GM18951 (cell line): ENCODE results near the gene GALNT18.

Experiments
- POLR2A ChIP-seq: IDR thresholded peaks from 4 replicates; pipeline ENCODE4 v1.6.1; 2011; ENCODE audit warnings: mild to moderate bottlenecking; ENCODE audit not compliant: insufficient read length, insufficient read depth; ENCODE audit errors: extremely low read depth
- in situ Hi-C: fragments of 300-500 bp; cut with MboI; formaldehyde crosslinking; loops from one replicate; pipeline ENCODE4 v1.12.0; 2022; ENCODE audit warnings: low sequenced_read_pairs, mixed read lengths, inconsistent platforms; ENCODE audit not compliant: unreplicated experiment

Gene GALNT18

GRCh38 chr11:11267312-11267711 lies 354.5 kb downstream of the GALNT18 start:
- no peak for TF ChIP-seq POLR2A
- in situ Hi-C loops = no loop called here

DNA sequence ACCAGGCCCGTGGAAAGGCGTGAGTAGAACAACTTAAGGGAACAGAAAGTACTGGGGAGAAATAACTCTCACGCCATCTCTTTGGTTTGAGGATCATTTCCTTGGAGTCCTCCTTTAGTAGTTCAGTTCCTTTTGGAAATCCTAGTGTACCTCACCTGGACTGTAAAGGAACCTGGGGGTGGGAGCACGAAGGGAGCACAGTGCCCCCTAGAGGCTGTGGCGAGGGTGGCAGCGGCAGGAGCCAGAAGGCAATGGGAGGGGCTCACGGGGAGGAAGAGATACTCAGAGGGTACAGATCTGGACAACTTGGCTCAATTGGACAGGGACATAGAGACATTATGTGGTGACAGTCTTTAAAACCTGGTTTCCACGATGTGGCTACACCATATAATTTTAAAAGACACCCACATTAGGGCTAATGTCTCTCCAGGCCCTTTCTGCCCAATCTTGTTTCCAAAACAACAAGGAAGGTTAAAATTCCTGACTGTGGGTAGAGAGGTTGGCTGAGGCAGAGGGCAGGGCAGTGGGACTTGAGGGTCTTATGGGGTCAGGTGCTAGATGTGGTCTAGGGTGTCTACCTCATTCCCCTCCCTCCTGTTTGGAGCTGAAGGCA lies 355.7 kb downstream of the GALNT18 start:
- in situ Hi-C loops = no loop called here
- no peak for TF ChIP-seq POLR2A

- TF ChIP-seq POLR2A = no peak
- in situ Hi-C loops = no loop called here
Measured at GRCh38 chr11:11265320-11265719, 356.5 kb downstream of the GALNT18 start.

DNA sequence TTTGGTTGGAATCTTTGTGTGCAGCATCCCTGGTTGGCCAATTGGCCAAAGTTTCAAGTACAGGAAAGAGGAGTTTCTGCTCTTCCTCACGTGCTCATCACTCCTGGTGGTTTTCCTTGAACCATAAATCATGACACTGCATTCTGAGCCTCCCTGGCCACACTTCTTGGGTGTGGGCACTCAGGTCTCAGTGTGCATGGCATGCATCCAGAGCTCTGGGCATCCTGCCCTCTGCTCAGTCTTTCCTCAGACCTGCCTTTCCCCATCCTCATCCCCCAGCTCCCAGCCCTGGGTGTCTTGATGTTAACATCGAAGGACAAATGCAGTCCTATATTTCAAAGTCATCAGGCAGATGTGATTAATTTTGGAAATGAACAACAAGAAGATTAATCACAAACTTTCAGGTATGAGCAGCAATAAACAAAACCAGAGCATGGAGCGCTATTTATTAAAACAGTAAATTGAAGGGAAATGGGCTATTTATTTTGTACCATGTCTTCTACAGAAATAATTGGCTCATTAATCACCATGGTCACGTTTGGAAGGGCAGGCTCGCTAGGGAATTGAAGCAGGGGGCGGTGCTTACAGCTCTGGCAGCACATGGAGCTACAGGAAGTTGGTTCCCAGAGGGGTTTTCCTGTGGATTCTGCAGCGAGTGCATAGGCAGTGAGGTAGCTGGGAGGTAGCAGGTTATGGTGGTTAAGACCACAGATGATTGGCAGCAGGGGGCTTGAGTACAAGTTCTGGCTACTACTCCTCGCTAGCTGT lies 358.4 kb downstream of the GALNT18 start:
- in situ Hi-C loops = no loop called here

GRCh38 chr11:11262171-11262920 lies 359.5 kb downstream of the GALNT18 start:
- TF ChIP-seq POLR2A = no peak
- in situ Hi-C loops = no loop called here

More for the DNA sequence above, 358.4 kb downstream of the GALNT18 start:
- TF ChIP-seq POLR2A = no peak

- TF ChIP-seq POLR2A = no peak
- in situ Hi-C loops = no loop called here
Measured at GRCh38 chr11:11261629-11262028, 360.2 kb downstream of the GALNT18 start.

- TF ChIP-seq POLR2A = no peak
- in situ Hi-C loops = no loop called here
Measured at GRCh38 chr11:11260903-11261302, 360.9 kb downstream of the GALNT18 start.

DNA sequence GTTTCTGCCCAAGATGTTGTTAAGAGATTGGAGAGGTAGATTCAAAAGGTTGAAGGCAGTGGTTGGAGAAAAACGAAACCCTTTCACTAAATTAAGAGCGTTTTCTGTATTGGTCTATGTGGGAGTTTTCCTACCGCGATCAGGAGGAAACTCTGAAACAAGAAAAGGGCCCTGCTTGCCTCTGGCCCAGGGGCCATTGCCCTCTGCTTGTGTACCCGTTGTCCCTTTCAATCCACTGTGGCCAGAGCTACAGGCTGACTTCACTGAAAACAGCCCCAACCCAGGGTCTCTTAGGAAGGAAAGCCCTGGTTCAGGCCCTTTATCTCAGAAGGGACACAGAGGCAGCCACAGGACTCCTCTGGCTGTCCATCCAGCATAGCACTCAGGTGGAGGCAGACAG lies 367.8 kb downstream of the GALNT18 start:
- TF ChIP-seq POLR2A = no peak
- in situ Hi-C loops = no loop called here

- in situ Hi-C loops = no loop called here
- no peak for TF ChIP-seq POLR2A
Measured at GRCh38 chr11:11253497-11253896, 368.3 kb downstream of the GALNT18 start.

GRCh38 chr11:11252403-11252802 lies 369.4 kb downstream of the GALNT18 start:
- in situ Hi-C loops = no loop called here

DNA sequence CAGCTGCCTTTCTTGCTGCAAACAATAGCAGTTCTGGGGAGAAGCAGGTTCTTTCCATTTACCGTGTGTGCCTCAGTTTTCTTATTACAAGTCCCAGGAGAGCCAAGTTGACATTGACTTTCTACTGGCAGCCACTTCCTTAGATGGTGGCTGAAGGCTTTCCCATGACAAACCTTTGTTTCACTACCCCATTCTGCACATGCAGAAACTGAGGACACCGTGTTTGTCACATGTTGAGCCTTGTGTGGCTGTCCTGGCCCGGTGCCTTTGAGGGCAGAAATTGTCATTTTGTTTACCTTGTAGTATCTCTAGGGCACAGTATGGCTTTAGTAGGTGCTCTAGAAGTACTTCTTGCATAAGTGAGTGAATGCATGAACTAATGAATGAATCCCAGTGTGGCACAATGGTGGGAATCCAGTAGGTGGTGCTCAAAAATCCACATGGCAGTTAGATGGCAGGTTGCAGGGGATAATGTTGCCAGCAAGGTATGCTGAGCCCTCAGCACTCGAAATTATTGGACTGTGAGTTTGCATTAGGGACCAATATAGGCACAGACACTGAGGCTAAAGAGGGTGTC lies 370.3 kb downstream of the GALNT18 start:
- no peak for TF ChIP-seq POLR2A
- in situ Hi-C loops = no loop called here

More at GRCh38 chr11:11252403-11252802, 369.4 kb downstream of the GALNT18 start:
- TF ChIP-seq POLR2A = no peak

DNA sequence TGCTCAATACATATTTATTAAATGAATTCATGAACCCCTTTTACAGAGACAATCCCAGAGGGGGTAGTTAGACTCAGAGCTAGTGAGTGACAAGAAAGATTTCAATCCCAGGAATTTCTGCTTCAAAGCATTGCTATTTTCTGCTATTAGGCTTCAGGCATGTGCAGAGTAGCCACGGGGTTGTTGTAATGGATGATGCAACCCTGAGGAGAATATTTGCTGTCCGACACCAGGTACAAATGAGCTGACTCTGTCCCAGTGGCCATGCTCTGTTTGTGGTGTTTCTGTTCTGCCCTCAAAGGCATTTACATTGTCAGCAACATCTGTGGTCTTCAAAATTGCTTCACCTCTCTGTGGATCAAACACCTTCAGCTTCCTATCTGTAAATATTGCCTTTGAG lies 371.3 kb downstream of the GALNT18 start:
- in situ Hi-C loops = no loop called here
- no peak for TF ChIP-seq POLR2A

DNA sequence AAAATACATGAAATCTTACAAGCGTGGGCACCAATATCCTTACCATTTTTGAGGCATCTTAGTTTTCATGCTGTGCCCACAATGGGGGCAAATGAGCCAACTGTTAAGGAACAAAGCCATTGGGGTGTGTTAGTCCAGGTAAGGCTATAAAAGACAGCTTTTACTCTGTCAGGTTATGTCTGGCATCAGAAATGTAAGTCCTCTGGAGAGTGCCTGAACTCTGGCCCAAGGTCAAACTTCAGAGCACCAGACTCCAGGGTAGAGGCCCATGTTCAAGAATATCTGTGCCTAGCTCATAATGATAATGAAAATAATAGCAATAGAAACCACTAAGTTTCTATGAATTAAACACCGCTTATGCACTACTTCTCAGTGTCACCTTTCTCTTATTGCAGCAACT lies 374.2 kb downstream of the GALNT18 start:
- no peak for TF ChIP-seq POLR2A
- in situ Hi-C loops = no loop called here

- TF ChIP-seq POLR2A = no peak
Measured at GRCh38 chr11:11247086-11247485, 374.7 kb downstream of the GALNT18 start.

GRCh38 chr11:11246166-11246565 lies 375.6 kb downstream of the GALNT18 start:
- no peak for TF ChIP-seq POLR2A
- in situ Hi-C loops = no loop called here

More at GRCh38 chr11:11247086-11247485, 374.7 kb downstream of the GALNT18 start:
- in situ Hi-C loops = no loop called here
